ENCODE measurements around the gene C22orf15. TPM values are rescaled to one million over a fixed set of nuclear protein-coding genes. Genes with fewer than 3 reads are reported as not detected.

The C22orf15 gene
- total and polyA plus RNA-seq, 9 of the 15 experiments (the other 6 are each of a cell fraction or from before 2014, with no cell fraction given), result 0.07 TPM; not detected in 8

DNA sequence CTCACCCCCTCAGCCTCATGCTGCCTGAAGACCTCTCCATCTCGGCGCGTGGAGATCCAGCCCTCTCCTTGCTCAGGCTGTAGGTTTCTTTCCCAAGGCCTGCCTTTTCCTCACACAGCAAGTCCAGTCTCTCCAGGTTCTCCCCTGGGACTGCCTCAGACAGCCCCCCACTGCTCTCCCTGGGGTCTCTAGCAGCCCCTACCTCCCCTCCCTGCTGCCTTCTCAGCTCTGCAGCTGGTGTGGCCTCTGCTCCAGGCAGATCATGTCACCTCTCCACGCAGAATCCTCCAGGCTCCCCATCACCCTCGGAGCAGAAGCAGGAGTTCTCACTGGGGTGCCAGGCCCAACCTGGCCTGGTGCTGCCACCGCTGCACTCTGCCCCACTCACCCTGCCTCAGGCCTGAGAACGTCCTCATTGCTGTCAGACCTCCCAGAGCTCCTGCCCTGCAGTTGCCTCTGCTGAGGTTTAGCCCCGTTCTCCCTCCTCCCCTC lies 39.1 kb downstream of the C22orf15 start:
- H3K4me1 ChIP-seq (replicated peaks in 1 of 2; ENCODE audit: control insufficient read depth in 2 of 2, insufficient read depth in 2 of 2, low read length in 2 of 2), result no peaks in the 10 kb centered on the region; a peak in 1 of 5 replicates
- WGBS (ENCODE audit: insufficient coverage, low coverage, missing lambda C conversion rate), result 92% methylated on average over 2 of the region's 8 CpGs
- no peak for FAIRE-seq
- TF ChIP-seq POLR2A (conservative IDR thresholded peaks at IDR 0.05) (0 out of 2 replicates have a peak, but pooled peaks have one; percentile 26), MXI1 (IDR thresholded peaks at IDR 0.05; ENCODE audit: low read depth, low read length) (no peak)
- ChIA-PET POLR2A (interaction anchor here (0.7 kb wide), 1 partner anchor 21 kb away, joined by 3 read pairs; no protein-coding TSS in a partner anchor), CTCF (ENCODE audit: low intra/inter-chr PET ratio) (no interaction called here)
- no peaks in the 10 kb centered on the region for H4K20me1 ChIP-seq (replicated peaks; ENCODE audit: control insufficient read depth, insufficient read depth, low read length)
- H3K36me3 ChIP-seq (ENCODE audit: control insufficient read depth, insufficient read depth, low read length), result peaks cover 65% of the 10 kb centered on the region; the same call in 2 of the 3 replicates
- H3K79me2 ChIP-seq (ENCODE audit: control insufficient read depth, insufficient read depth, low read length), result no peaks in the 10 kb centered on the region
- no peak for ATAC-seq
- no peak for DNase-seq (ENCODE audit: extremely low read depth in 1 of 4, low spot score in 3 of 4)
- no peak overlapping the region for H3K27ac ChIP-seq (ENCODE audit: extremely low read depth, low read depth, low read length)
- in situ Hi-C loops (cut with MboI) (no loop called here), intact Hi-C loops (cut with micrococcal nuclease) (no loop called here)
- H3K4me3 ChIP-seq, result no peak overlapping the region
- no peaks in the 10 kb centered on the region for H3K9me3 ChIP-seq (replicated peaks; ENCODE audit: control insufficient read depth, insufficient read depth, low read depth, low read length)
- H3K9me1 ChIP-seq (ENCODE audit: control insufficient read depth, insufficient read depth, low read length), result no peaks in the 10 kb centered on the region
- BruUV-seq (replicated peaks), result no TSS peak
- H2AFZ ChIP-seq (ENCODE audit: low read depth, low read length), result no peak overlapping the region
- H3K27me3 ChIP-seq (ENCODE audit: control insufficient read depth in 2 of 2, insufficient read depth in 2 of 2, low read length in 2 of 2), result no peaks in the 10 kb centered on the region
- no peak overlapping the region for H3K4me2 ChIP-seq (ENCODE audit: insufficient read depth, low read length)
- no peak overlapping the region; a peak in 1 of 4 replicates for H3K9ac ChIP-seq (ENCODE audit: insufficient read depth in 1 of 2, low read depth in 2 of 2, low read length in 2 of 2)

DNA sequence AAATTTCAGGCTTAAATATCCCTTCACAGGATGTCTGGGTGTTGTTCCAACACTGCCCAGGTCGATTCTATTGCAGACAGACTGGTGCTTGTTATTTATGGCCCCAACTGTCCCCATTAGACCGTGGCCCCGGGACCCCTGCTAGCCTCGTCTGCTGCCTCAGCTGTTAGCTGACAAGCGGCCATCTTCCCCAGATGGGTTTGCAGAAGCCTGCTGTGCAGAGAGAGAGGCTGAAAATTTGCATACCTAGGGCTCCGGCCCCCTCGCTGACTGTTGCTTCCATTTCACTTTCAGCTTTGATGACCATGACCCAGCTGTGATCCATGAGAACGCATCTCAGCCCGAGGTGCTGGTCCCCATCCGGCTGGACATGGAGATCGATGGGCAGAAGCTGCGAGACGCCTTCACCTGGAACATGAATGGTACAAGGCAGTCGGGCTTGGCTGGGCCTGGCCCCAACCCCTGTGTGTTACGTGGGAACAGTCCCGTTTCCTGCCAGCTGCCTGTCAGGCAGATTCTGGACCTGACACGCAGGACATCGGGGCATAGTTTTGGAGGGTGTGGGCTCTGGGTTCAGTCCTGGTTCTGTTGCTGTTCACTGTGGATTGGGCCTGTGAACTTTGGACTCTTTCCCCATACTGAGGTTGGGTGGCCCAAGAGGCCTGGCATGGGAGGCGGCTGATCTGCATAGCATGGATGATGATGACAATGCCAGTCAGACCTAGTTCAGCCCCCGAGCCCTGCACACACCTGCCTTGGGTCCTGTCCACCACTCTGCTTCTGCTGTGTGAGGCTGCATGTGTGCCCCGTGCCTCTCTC lies 40.4 kb downstream of the C22orf15 start:
- DNase-seq (ENCODE audit: extremely low read depth in 1 of 4, low spot score in 3 of 4), result no peak
- no peak overlapping the region for H3K4me2 ChIP-seq (ENCODE audit: insufficient read depth, low read length)
- ATAC-seq, result no peak
- H4K20me1 ChIP-seq (replicated peaks; ENCODE audit: control insufficient read depth, insufficient read depth, low read length), result no peaks in the 10 kb centered on the region
- intact Hi-C loops (cut with micrococcal nuclease), result no loop called here
- FAIRE-seq, result no peak
- H3K4me1 ChIP-seq (replicated peaks in 1 of 2; ENCODE audit: control insufficient read depth in 2 of 2, insufficient read depth in 2 of 2, low read length in 2 of 2), result no peaks in the 10 kb centered on the region; a peak in 1 of 5 replicates
- TF ChIP-seq POLR2G (IDR thresholded peaks at IDR 0.05; ENCODE audit: low read depth, low read length) (peak; percentile 19; the same call in 1 of the 2 replicates), YY1 (IDR thresholded peaks at IDR 0.05; ENCODE audit: borderline replicate concordance in 1 of 3, control insufficient read depth in 1 of 3, extremely low read depth in 1 of 3, insufficient read depth in 3 of 3, insufficient read length in 1 of 3, insufficient replicate concordance in 2 of 3, low read depth in 1 of 3, low read length in 2 of 3) (peak in 1 of 3 experiments; percentile 40)
- TF ChIP-seq, protein P1, sequence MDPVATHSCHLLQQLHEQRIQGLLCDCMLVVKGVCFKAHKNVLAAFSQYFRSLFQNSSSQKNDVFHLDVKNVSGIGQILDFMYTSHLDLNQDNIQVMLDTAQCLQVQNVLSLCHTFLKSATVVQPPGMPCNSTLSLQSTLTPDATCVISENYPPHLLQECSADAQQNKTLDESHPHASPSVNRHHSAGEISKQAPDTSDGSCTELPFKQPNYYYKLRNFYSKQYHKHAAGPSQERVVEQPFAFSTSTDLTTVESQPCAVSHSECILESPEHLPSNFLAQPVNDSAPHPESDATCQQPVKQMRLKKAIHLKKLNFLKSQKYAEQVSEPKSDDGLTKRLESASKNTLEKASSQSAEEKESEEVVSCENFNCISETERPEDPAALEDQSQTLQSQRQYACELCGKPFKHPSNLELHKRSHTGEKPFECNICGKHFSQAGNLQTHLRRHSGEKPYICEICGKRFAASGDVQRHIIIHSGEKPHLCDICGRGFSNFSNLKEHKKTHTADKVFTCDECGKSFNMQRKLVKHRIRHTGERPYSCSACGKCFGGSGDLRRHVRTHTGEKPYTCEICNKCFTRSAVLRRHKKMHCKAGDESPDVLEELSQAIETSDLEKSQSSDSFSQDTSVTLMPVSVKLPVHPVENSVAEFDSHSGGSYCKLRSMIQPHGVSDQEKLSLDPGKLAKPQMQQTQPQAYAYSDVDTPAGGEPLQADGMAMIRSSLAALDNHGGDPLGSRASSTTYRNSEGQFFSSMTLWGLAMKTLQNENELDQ (CRISPR knock-in tag; IDR thresholded peaks at IDR 0.05; ENCODE audit: borderline replicate concordance), result no peak
- CTCF ChIA-PET (ENCODE audit: low intra/inter-chr PET ratio), result no interaction called here
- H3K36me3 ChIP-seq (ENCODE audit: control insufficient read depth, insufficient read depth, low read length), result peaks cover 63% of the 10 kb centered on the region; the same call in 2 of the 3 replicates
- POLR2A ChIA-PET, result interaction anchor here (0.9 to 1.0 kb wide), 2 partner anchors 8 to 19 kb away, joined by 3 read pairs; no protein-coding TSS in a partner anchor
- BruUV-seq (replicated peaks), result no TSS peak
- no peak overlapping the region for H3K4me3 ChIP-seq
- H2AFZ ChIP-seq (ENCODE audit: low read depth, low read length), result no peak overlapping the region
- WGBS (ENCODE audit: insufficient coverage, low coverage, missing lambda C conversion rate), result 77% methylated on average over 12 of the region's 21 CpGs
- no peak overlapping the region; a peak in 1 of 4 replicates for H3K9ac ChIP-seq (ENCODE audit: insufficient read depth in 1 of 2, low read depth in 2 of 2, low read length in 2 of 2)
- H3K79me2 ChIP-seq (ENCODE audit: control insufficient read depth, insufficient read depth, low read length), result no peaks in the 10 kb centered on the region
- no peak overlapping the region for H3K27ac ChIP-seq (ENCODE audit: extremely low read depth, low read depth, low read length)
- no peaks in the 10 kb centered on the region for H3K9me3 ChIP-seq (replicated peaks; ENCODE audit: control insufficient read depth, insufficient read depth, low read depth, low read length)
- no peaks in the 10 kb centered on the region for H3K27me3 ChIP-seq (ENCODE audit: control insufficient read depth in 2 of 2, insufficient read depth in 2 of 2, low read length in 2 of 2)
- H3K9me1 ChIP-seq (ENCODE audit: control insufficient read depth, insufficient read depth, low read length), result no peaks in the 10 kb centered on the region
- in situ Hi-C loops (cut with MboI), result no loop called here
